Neural cell (in vitro differentiated cells): ENCODE measurements around the gene SDK2. TPM values are rescaled to one million over a fixed set of nuclear protein-coding genes. Genes with fewer than 3 reads are reported as not detected.

ENCODE experiments used
- H2AFZ ChIP-seq: fragments of 200-600, 300-800 bp; sonication (generic), shearing (Covaris generic); 2 replicates; pipeline ENCODE4 v1.6.0; 2014; ENCODE audit warnings: low read depth, mild to moderate bottlenecking, antibody characterized with exemption, low read length, moderate library complexity
- H3F3A ChIP-seq: fragments of 200-600 bp; shearing (Covaris generic); 2 replicates; pipeline ENCODE4 v1.6.1; 2016; ENCODE audit warnings: mild to moderate bottlenecking, moderate library complexity, mixed read lengths, antibody characterized with exemption, low read length; ENCODE audit not compliant: insufficient read depth, poor library complexity, severe bottlenecking
- H3K27ac ChIP-seq: fragments of 200-600, 300-800 bp; sonication (generic), shearing (Covaris generic); 2 replicates; pipeline ENCODE4 v1.5.1; 2014; ENCODE audit warnings: mild to moderate bottlenecking, low read length, moderate library complexity
- H3K27me3 ChIP-seq: fragments of 300-800, 200-600 bp; sonication (generic), shearing (Covaris generic); 2 replicates; pipeline ENCODE4 v1.6.0; 2014; ENCODE audit warnings: mild to moderate bottlenecking, low read depth, low read length, moderate library complexity; ENCODE audit not compliant: insufficient read depth
- H3K36me3 ChIP-seq: fragments of 300-800, 200-600 bp; sonication (generic), shearing (Covaris generic); 2 replicates; pipeline ENCODE4 v1.5.1; 2014; ENCODE audit warnings: mild to moderate bottlenecking, antibody characterized with exemption, low read length, moderate library complexity; ENCODE audit not compliant: insufficient read depth
- H3K4me2 ChIP-seq: fragments of 300-800, 200-600 bp; sonication (generic), shearing (Covaris generic); 2 replicates; pipeline ENCODE4 v1.6.0; 2014; ENCODE audit warnings: mild to moderate bottlenecking, low read length
- H3K4me3 ChIP-seq: fragments of 300-800, 200-600 bp; sonication (generic), shearing (Covaris generic); 2 replicates; pipeline ENCODE4 v1.5.1; 2014; ENCODE audit warnings: mild to moderate bottlenecking, low read length, moderate library complexity
- H3K79me2 ChIP-seq: fragments of 200-600 bp; shearing (Covaris generic); replicated peaks from 2 replicates; pipeline ENCODE4 v1.6.0; 2014; ENCODE audit warnings: mild to moderate bottlenecking, low read length, moderate library complexity; ENCODE audit not compliant: insufficient read depth
- H3K9ac ChIP-seq: fragments of 300-800, 200-600 bp; sonication (generic), shearing (Covaris generic); 2 replicates; pipeline ENCODE4 v1.6.1; 2016; ENCODE audit warnings: mild to moderate bottlenecking, low read length, mixed read lengths
- H3K9me2 ChIP-seq: fragments of 200-600 bp; shearing (Covaris generic); 2 replicates; pipeline ENCODE4 v1.6.1; 2016; ENCODE audit warnings: mild to moderate bottlenecking, low read length, mixed read lengths; ENCODE audit not compliant: insufficient read depth
- H3K9me3 ChIP-seq: fragments of 200-600, 300-800 bp; sonication (generic), shearing (Covaris generic); 2 replicates; pipeline ENCODE4 v1.6.1; 2016; ENCODE audit warnings: mild to moderate bottlenecking, mixed run types, low read length, moderate library complexity, mixed read lengths
- H4K20me1 ChIP-seq: fragments of 200-600 bp; shearing (Covaris generic); 2 replicates; pipeline ENCODE4 v1.6.1; 2016; ENCODE audit warnings: mild to moderate bottlenecking, mixed run types; ENCODE audit not compliant: insufficient read depth
- CTCF ChIP-seq: fragments of 450-650 bp; IDR thresholded peaks from 2 replicates; pipeline ENCODE4 v1.5.1; 2014; ENCODE audit warnings: antibody characterized with exemption, mild to moderate bottlenecking, moderate library complexity; ENCODE audit not compliant: poor library complexity, severe bottlenecking
- EP300 ChIP-seq: fragments of 450-650 bp; conservative IDR thresholded peaks from 2 replicates; pipeline ENCODE4 v1.6.1; 2014; ENCODE audit warnings: antibody characterized with exemption, mild to moderate bottlenecking, moderate library complexity; ENCODE audit not compliant: poor library complexity, severe bottlenecking
- EZH2 ChIP-seq: fragments of 200-600, 300-800 bp; shearing (Covaris generic), sonication (generic); IDR thresholded peaks from 2 replicates; pipeline ENCODE4 v1.6.1; 2014; ENCODE audit warnings: antibody characterized with exemption, low read length, borderline replicate concordance, mild to moderate bottlenecking; ENCODE audit not compliant: insufficient read depth, poor library complexity, severe bottlenecking
- MXI1 ChIP-seq: fragments of 450-650 bp; conservative IDR thresholded peaks from 2 replicates; pipeline ENCODE4 v1.6.1; 2014; ENCODE audit warnings: antibody characterized with exemption, mild to moderate bottlenecking; ENCODE audit not compliant: poor library complexity, severe bottlenecking
- POLR2AphosphoS5 ChIP-seq: IDR thresholded peaks from 2 replicates; pipeline ENCODE4 v1.6.1; 2012
- RAD21 ChIP-seq: fragments of 450-650 bp; conservative IDR thresholded peaks from 2 replicates; pipeline ENCODE4 v1.6.1; 2014; ENCODE audit warnings: antibody characterized with exemption, mild to moderate bottlenecking, moderate library complexity
- REST ChIP-seq: IDR thresholded peaks from 2 replicates; pipeline ENCODE4 v1.6.1; 2012; ENCODE audit warnings: borderline replicate concordance
- SMC3 ChIP-seq: fragments of 450-650 bp; conservative IDR thresholded peaks from 2 replicates; pipeline ENCODE4 v1.6.1; 2014; ENCODE audit warnings: antibody characterized with exemption, mild to moderate bottlenecking, moderate library complexity; ENCODE audit not compliant: poor library complexity
- TAF1 ChIP-seq: IDR thresholded peaks from 2 replicates; pipeline ENCODE4 v1.6.1; 2012; ENCODE audit warnings: low read depth
- polyA plus RNA-seq: library from polyadenylated mRNA; depleted of rRNA; stranded (reverse); fragments of >200 nt; gene quantifications from 2 replicates; pipeline ENCODE4 v1.2.3, GENCODE V29; 2014

The SDK2 gene
- polyA plus RNA-seq, 1 donor from 2014 or later = 0.73 TPM

- Histone ChIP-seq H2AFZ (no peak overlapping the region), H3K4me2 (no peak overlapping the region), H3K9ac (no peak overlapping the region), H3K27me3 (no peaks in the 10 kb centered on the region), H3K79me2 (no peaks in the 10 kb centered on the region), H3K27ac (no peak overlapping the region), H3F3A (no peaks in the 10 kb centered on the region), H3K9me2 (no peaks in the 10 kb centered on the region), H3K9me3 (no peaks in the 10 kb centered on the region), H4K20me1 (no peaks in the 10 kb centered on the region), H3K36me3 (no peaks in the 10 kb centered on the region), H3K4me3 (no peak overlapping the region)
- no peak for TF ChIP-seq RAD21
- TF ChIP-seq SMC3 = no peak
- TF ChIP-seq TAF1 = no peak
- TF ChIP-seq EZH2 = no peak
- no peak for TF ChIP-seq CTCF
- TF ChIP-seq MXI1 = no peak
- TF ChIP-seq POLR2AphosphoS5 = no peak
- no peak for TF ChIP-seq REST
These were observed 256.3 kb downstream of the SDK2 start for GRCh38 chr17:73387746-73388577.

GRCh38 chr17:73386561-73386960 is 257.7 kb downstream of the SDK2 start:
- Histone ChIP-seq H3K36me3 (no peaks in the 10 kb centered on the region), H4K20me1 (no peaks in the 10 kb centered on the region)

More at GRCh38 chr17:73386561-73386960, 257.7 kb downstream of the SDK2 start:
- Histone ChIP-seq H3K4me2 (no peak overlapping the region), H2AFZ (no peak overlapping the region), H3F3A (no peaks in the 10 kb centered on the region), H3K9ac (no peak overlapping the region), H3K9me2 (no peaks in the 10 kb centered on the region), H3K27me3 (no peaks in the 10 kb centered on the region), H3K9me3 (no peaks in the 10 kb centered on the region), H3K4me3 (no peak overlapping the region), H3K79me2 (no peaks in the 10 kb centered on the region), H3K27ac (no peak overlapping the region)
- no peak for TF ChIP-seq CTCF
- no peak for TF ChIP-seq REST
- no peak for TF ChIP-seq EP300
- TF ChIP-seq SMC3 = no peak
- no peak for TF ChIP-seq MXI1
- no peak for TF ChIP-seq RAD21
- TF ChIP-seq TAF1 = no peak
- TF ChIP-seq POLR2AphosphoS5 = no peak
- no peak for TF ChIP-seq EZH2
